Panc1 (cell line): Measurements from ENCODE around the gene ADGRF5. TPM values are rescaled to one million over a fixed set of nuclear protein-coding genes. Genes with fewer than 3 reads are reported as not detected.

Source experiments
- ATAC-seq: fragments of 200-7000 bp; cut with Tn5 transposase; 2 replicates; pipeline ENCODE4 v1.9.1; 2020; ENCODE audit warnings: mild to moderate bottlenecking, moderate library complexity
- BruUV-seq: library from RNA; stranded (reverse); fragments of 400-500 nt; replicated peaks from 2 replicates; lab custom pipeline; 2021; lab: Mats Ljungman, UMichigan
- CTCF ChIA-PET: fragments of 300-600 bp; sonication (Branson Sonifier 250); formaldehyde crosslinking; loops from one replicate; lab custom pipeline; 2022; ENCODE audit warnings: antibody characterized with exemption; lab: Charles Lee
- POLR2A ChIA-PET: fragments of 300-600 bp; sonication (Branson Sonifier 250); formaldehyde crosslinking; loops from one replicate; lab custom pipeline; 2022; ENCODE audit warnings: antibody characterized with exemption; lab: Charles Lee
- DNase-seq: peaks from one replicate; pipeline ENCODE4 v3.0.0-alpha.2; 2010; ENCODE audit warnings: low read depth, low spot score
- H3K27ac ChIP-seq: 2 replicates; pipeline ENCODE4 v1.5.1; 2011; ENCODE audit warnings: mild to moderate bottlenecking, low read length, inconsistent platforms
- H3K27me3 ChIP-seq: fragments of 200-500 bp; sonication (Bioruptor generic); 2 replicates; pipeline ENCODE4 v1.6.0; 2014; ENCODE audit warnings: low read length, inconsistent platforms; ENCODE audit not compliant: control insufficient read depth, insufficient read depth
- H3K36me3 ChIP-seq: fragments of 200-500 bp; sonication (Bioruptor generic); 2 replicates; pipeline ENCODE4 v1.5.1; 2014; ENCODE audit warnings: inconsistent platforms, mild to moderate bottlenecking, low read length, moderate library complexity; ENCODE audit not compliant: control insufficient read depth, insufficient read depth
- H3K4me1 ChIP-seq: 2 replicates; pipeline ENCODE4 v1.5.1; 2011; ENCODE audit warnings: inconsistent platforms, mild to moderate bottlenecking, low read length, moderate library complexity; ENCODE audit not compliant: control insufficient read depth, insufficient read depth
- H3K4me3 ChIP-seq, 2 experiments: 2 replicates each; pipeline ENCODE4 v1.5.1; 2011 to 2012; ENCODE audit warnings: low read depth in 2 of 2, low read length in 2 of 2, mild to moderate bottlenecking in 2 of 2, inconsistent platforms in 1 of 2, moderate library complexity in 1 of 2
- H3K9me3 ChIP-seq: fragments of 200-500 bp; sonication (Bioruptor generic); 2 replicates; pipeline ENCODE4 v1.5.1; 2014; ENCODE audit warnings: low read depth, mild to moderate bottlenecking, inconsistent platforms, low read length, moderate library complexity; ENCODE audit not compliant: control insufficient read depth, insufficient read depth
- CTCF ChIP-seq: fragments of 450-650 bp; IDR thresholded peaks from 2 replicates; pipeline ENCODE4 v1.5.1; 2017; ENCODE audit warnings: mild to moderate bottlenecking
- POLR2AphosphoS5 ChIP-seq: IDR thresholded peaks from 2 replicates; pipeline ENCODE4 v1.6.1; 2012; ENCODE audit warnings: mild to moderate bottlenecking, low read depth, low read length, moderate library complexity
- REST ChIP-seq, 2 experiments: IDR thresholded peaks; 2 replicates each; pipeline ENCODE4 v1.6.1; 2011 to 2012; ENCODE audit warnings: low read depth in 2 of 2, control low read depth in 1 of 2, low read length in 1 of 2, mild to moderate bottlenecking in 1 of 2, moderate library complexity in 1 of 2; ENCODE audit not compliant: insufficient read depth in 1 of 2
- SIN3A ChIP-seq: IDR thresholded peaks from 2 replicates; pipeline ENCODE4 v1.6.1; 2012; ENCODE audit warnings: low read depth, mild to moderate bottlenecking, low read length, moderate library complexity, borderline replicate concordance; ENCODE audit not compliant: insufficient read depth
- TCF7L2 ChIP-seq: IDR thresholded peaks from 2 replicates; pipeline ENCODE4 v1.6.1; 2011; ENCODE audit warnings: mild to moderate bottlenecking, low read depth, low read length, inconsistent platforms
- in situ Hi-C: cut with HindIII; loops from 2 replicates; pipeline ENCODE4 v1.10.0; 2016; ENCODE audit warnings: low sequenced_read_pairs, low pct_unique_long_range_greater_than_20kb
- intact Hi-C: fragments of 100-400 bp; cut with micrococcal nuclease; formaldehyde crosslinking; loops from one replicate; pipeline ENCODE4 v1.10.0; 2022; ENCODE audit not compliant: unreplicated experiment
- total RNA-seq: library from RNA; stranded (reverse); gene quantifications from one replicate; pipeline ENCODE4 v1.2.1, GENCODE V29; 2021; ENCODE audit not compliant: unreplicated experiment

Gene ADGRF5
- total RNA-seq, 1 experiment from 2014 or later: 0.18 TPM

DNA sequence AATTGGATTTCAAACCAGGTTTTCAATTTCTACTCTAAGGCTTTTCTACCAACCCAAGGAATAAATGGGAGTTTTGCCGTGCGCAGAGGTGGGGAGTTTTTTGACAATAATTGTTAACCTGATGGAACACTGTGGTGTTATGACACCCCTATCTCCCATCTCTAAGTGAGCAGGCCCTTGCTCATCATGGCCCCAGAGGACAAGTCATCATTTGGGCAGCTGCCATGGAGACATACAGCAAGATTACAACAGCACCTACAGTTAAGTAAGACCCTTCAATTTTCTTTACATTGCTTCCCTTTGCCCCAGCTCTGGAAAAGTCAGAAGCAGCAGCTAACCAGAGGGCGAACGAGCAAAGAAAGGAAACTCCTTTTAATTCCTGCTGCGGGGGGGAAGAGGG is 54.3 kb downstream of the ADGRF5 start:
- TF ChIP-seq SIN3A: no peak
- no peak for TF ChIP-seq CTCF
- no peak for TF ChIP-seq TCF7L2
- TF ChIP-seq REST (IDR thresholded peaks at IDR 0.05; ENCODE audit: insufficient read depth in 1 of 2, low read depth in 2 of 2, low read length in 1 of 2): no peak
- no peak for TF ChIP-seq POLR2AphosphoS5
- H3K36me3 ChIP-seq: no peaks in the 10 kb centered on the region
- DNase-seq (no peak), ATAC-seq (no peak)
- H3K9me3 ChIP-seq: no peaks in the 10 kb centered on the region
- in situ Hi-C loops: no loop called here
- ChIA-PET CTCF (no interaction called here), POLR2A (no interaction called here)
- no peak overlapping the region for H3K27ac ChIP-seq
- no TSS peak for BruUV-seq
- H3K4me1 ChIP-seq: no peaks in the 10 kb centered on the region
- H3K27me3 ChIP-seq: no peaks in the 10 kb centered on the region; the same call in 1 of the 2 replicates
- H3K4me3 ChIP-seq: no peak overlapping the region
- intact Hi-C loops: no loop called here

- BruUV-seq: no TSS peak
- H3K4me3 ChIP-seq: no peak overlapping the region
- intact Hi-C loops: no loop called here
- DNase-seq: no peak
- ATAC-seq: no peak
- in situ Hi-C loops: no loop called here
- ChIA-PET CTCF (no interaction called here), POLR2A (no interaction called here)
- no peak overlapping the region for H3K27ac ChIP-seq
- H3K4me1 ChIP-seq: no peaks in the 10 kb centered on the region
- TF ChIP-seq POLR2AphosphoS5 (no peak), SIN3A (no peak), TCF7L2 (no peak), REST (IDR thresholded peaks at IDR 0.05; ENCODE audit: insufficient read depth in 1 of 2, low read depth in 2 of 2, low read length in 1 of 2) (no peak), CTCF (no peak)
- no peaks in the 10 kb centered on the region for H3K36me3 ChIP-seq
- no peaks in the 10 kb centered on the region; the same call in 1 of the 2 replicates for H3K27me3 ChIP-seq
- no peaks in the 10 kb centered on the region for H3K9me3 ChIP-seq
Measured at GRCh38 chr6:46865221-46865620, 56.5 kb downstream of the ADGRF5 start.
